HCT116 (cell line): Measurements from ENCODE around the gene MRPL47. TPM values are rescaled to one million over a fixed set of nuclear protein-coding genes. Genes with fewer than 3 reads are reported as not detected.

Experiments used
- ATAC-seq: fragments of 200-7000 bp; cut with Tn5 transposase; 2 replicates; pipeline ENCODE4 v1.9.1; 2020; ENCODE audit warnings: mild to moderate bottlenecking, moderate library complexity
- BruUV-seq: library from RNA; stranded (reverse); fragments of 400-500 nt; replicated peaks from 2 replicates; lab custom pipeline; 2021; lab: Mats Ljungman, UMichigan
- CTCF ChIA-PET: fragments of 300-600 bp; sonication (Branson Sonifier 250); formaldehyde crosslinking; loops from one replicate; lab custom pipeline; 2021; ENCODE audit warnings: antibody characterized with exemption; lab: Charles Lee
- POLR2A ChIA-PET: fragments of 300-600, 350-600 bp; sonication (Branson Sonifier 250); formaldehyde crosslinking; loops from one replicate; lab custom pipeline; 2021; ENCODE audit warnings: antibody characterized with exemption; lab: Charles Lee
- RAD21 ChIA-PET, 2 experiments: fragments of 300-600 bp; sonication (Branson Sonifier 250); formaldehyde crosslinking; loops; one replicate each; lab custom pipeline; 2023; ENCODE audit warnings: low total read pairs in 2 of 2; ENCODE audit not compliant: uncharacterized antibody in 2 of 2, unreplicated experiment in 2 of 2, low non-redundant PET in 1 of 2; lab: Charles Lee
- DNase-seq: peaks from one replicate; pipeline ENCODE4 v3.0.0-alpha.2; 2010; ENCODE audit warnings: low read depth, low spot score
- H2AFZ ChIP-seq: fragments of 200-600 bp; shearing (Covaris generic), sonication (generic); 2 replicates; pipeline ENCODE4 v1.6.1; 2017; ENCODE audit warnings: low read depth, mixed run types, mixed read lengths, antibody characterized with exemption, low read length; ENCODE audit not compliant: poor library complexity, severe bottlenecking
- H3K27ac ChIP-seq: 2 replicates; pipeline ENCODE4 v1.5.1; 2012; ENCODE audit warnings: low read depth, low read length
- H3K27me3 ChIP-seq: fragments of 200-600 bp; sonication (generic); 2 replicates; pipeline ENCODE4 v1.6.1; 2016; ENCODE audit warnings: mixed run types, low read length, mixed read lengths; ENCODE audit not compliant: insufficient read depth
- H3K36me3 ChIP-seq, 2 experiments: fragments of 200-500 bp in 1 of 2; fragments of 200-600 bp in 1 of 2; sonication (Bioruptor generic) in 1 of 2; sonication (generic) in 1 of 2; 2 replicates each; pipeline versions ENCODE4 v1.5.1 to v1.6.1; 2014 to 2016; ENCODE audit warnings: low read length in 2 of 2, inconsistent platforms in 1 of 2, mixed read lengths in 1 of 2, mixed run types in 1 of 2; ENCODE audit not compliant: insufficient read depth in 2 of 2, control insufficient read depth in 1 of 2
- H3K4me1 ChIP-seq, 2 experiments: fragments of 200-600 bp in 1 of 2; sonication (generic) in 1 of 2; 2 replicates each; pipeline versions ENCODE4 v1.5.1 to v1.6.1; 2012 to 2017; ENCODE audit warnings: low read length in 2 of 2, inconsistent platforms in 1 of 2, mild to moderate bottlenecking in 1 of 2, mixed read lengths in 1 of 2, mixed run types in 1 of 2, moderate library complexity in 1 of 2; ENCODE audit not compliant: insufficient read depth in 2 of 2, control insufficient read depth in 1 of 2
- H3K4me2 ChIP-seq: fragments of 200-600 bp; sonication (generic); 2 replicates; pipeline ENCODE4 v1.6.1; 2017; ENCODE audit warnings: mixed run types, low read length, mixed read lengths
- H3K4me3 ChIP-seq, 2 experiments: fragments of 200-600 bp in 1 of 2; sonication (generic) in 1 of 2; replicated peaks in 1 of 2; 2 replicates each; pipeline ENCODE4 v1.5.1; 2011 to 2016; ENCODE audit warnings: low read length in 2 of 2, control low read depth in 1 of 2, low read depth in 1 of 2, mild to moderate bottlenecking in 1 of 2, mixed read lengths in 1 of 2, mixed run types in 1 of 2
- H3K79me2 ChIP-seq: fragments of 200-600 bp; sonication (generic); 2 replicates; pipeline ENCODE4 v1.6.1; 2017; ENCODE audit warnings: mild to moderate bottlenecking, mixed run types, low read length, moderate library complexity, mixed read lengths; ENCODE audit not compliant: insufficient read depth
- H3K9ac ChIP-seq: fragments of 200-600 bp; sonication (generic); 2 replicates; pipeline ENCODE4 v1.6.1; 2016; ENCODE audit warnings: low read length, mixed read lengths
- H3K9me2 ChIP-seq: fragments of 200-600 bp; sonication (generic), shearing (Covaris generic); 2 replicates; pipeline ENCODE4 v1.6.1; 2017; ENCODE audit warnings: mixed run types, mild to moderate bottlenecking, moderate library complexity; ENCODE audit not compliant: insufficient read depth
- H3K9me3 ChIP-seq, 2 experiments: fragments of 200-500 bp in 1 of 2; fragments of 200-600 bp in 1 of 2; sonication (Bioruptor generic) in 1 of 2; sonication (generic) in 1 of 2; 2 replicates each; pipeline ENCODE4 v1.6.1; 2014 to 2017; ENCODE audit warnings: low read length in 2 of 2, mixed read lengths in 2 of 2, inconsistent platforms in 1 of 2, low read depth in 1 of 2, mild to moderate bottlenecking in 1 of 2, mixed run types in 1 of 2, moderate library complexity in 1 of 2; ENCODE audit not compliant: control insufficient read depth in 1 of 2, insufficient read depth in 1 of 2
- H4K20me1 ChIP-seq: fragments of 200-600 bp; sonication (generic), shearing (Covaris generic); 2 replicates; pipeline ENCODE4 v1.6.1; 2017; ENCODE audit warnings: mixed run types, mild to moderate bottlenecking, moderate library complexity; ENCODE audit not compliant: insufficient read depth
- ATF3 ChIP-seq: IDR thresholded peaks from 2 replicates; pipeline ENCODE4 v1.6.1; 2012
- CBX3 ChIP-seq: IDR thresholded peaks from 2 replicates; pipeline ENCODE4 v1.6.1; 2012; ENCODE audit warnings: low read depth
- CEBPB ChIP-seq: IDR thresholded peaks from 2 replicates; pipeline ENCODE4 v1.6.1; 2012; ENCODE audit warnings: low read depth
- CTCF ChIP-seq, 3 experiments: fragments of 200-600 bp in 1 of 3; sonication (generic) in 1 of 3; IDR thresholded peaks in 2 of 3; conservative IDR thresholded peaks in 1 of 3; 2 replicates each; pipeline ENCODE4 v1.5.1; 2012 to 2017; ENCODE audit warnings: low read depth in 2 of 3, low read length in 2 of 3, antibody characterized with exemption in 1 of 3, borderline replicate concordance in 1 of 3, control low read depth in 1 of 3, mild to moderate bottlenecking in 1 of 3, mixed read lengths in 1 of 3, mixed run types in 1 of 3, moderate library complexity in 1 of 3; ENCODE audit not compliant: insufficient read depth in 1 of 3
- EGR1 ChIP-seq: IDR thresholded peaks from 2 replicates; pipeline ENCODE4 v1.6.1; 2012; ENCODE audit warnings: low read depth
- MAX ChIP-seq: IDR thresholded peaks from 2 replicates; pipeline ENCODE4 v1.6.1; 2012
- POLR2A ChIP-seq: IDR thresholded peaks from 2 replicates; pipeline ENCODE4 v1.7.0; 2011; ENCODE audit warnings: borderline replicate concordance; ENCODE audit not compliant: insufficient read depth, insufficient read length; ENCODE audit errors: extremely low read depth
- POLR2AphosphoS5 ChIP-seq: IDR thresholded peaks from 2 replicates; pipeline ENCODE4 v1.6.1; 2011; ENCODE audit warnings: mild to moderate bottlenecking, low read depth, low read length, moderate library complexity
- REST ChIP-seq: IDR thresholded peaks from 2 replicates; pipeline ENCODE4 v1.6.1; 2012; ENCODE audit warnings: low read depth
- SIN3A ChIP-seq: IDR thresholded peaks from 2 replicates; pipeline ENCODE4 v1.6.1; 2012; ENCODE audit warnings: low read depth
- SP1 ChIP-seq: IDR thresholded peaks from 2 replicates; pipeline ENCODE4 v1.6.1; 2012; ENCODE audit warnings: low read depth
- YY1 ChIP-seq: IDR thresholded peaks from 2 replicates; pipeline ENCODE4 v1.6.1; 2011; ENCODE audit warnings: low read length, low read depth, moderate library complexity, mild to moderate bottlenecking; ENCODE audit not compliant: insufficient replicate concordance; ENCODE audit errors: extremely low read depth
- ZFX ChIP-seq: fragments of 450-650 bp; IDR thresholded peaks from 2 replicates; pipeline ENCODE4 v1.6.1; 2017
- ZNF274 ChIP-seq: fragments of 200-500 bp; sonication (Bioruptor generic); IDR thresholded peaks from 2 replicates; pipeline ENCODE4 v1.6.1; 2014; ENCODE audit warnings: mild to moderate bottlenecking, low read depth, low read length, inconsistent platforms
- intact Hi-C: fragments of 100-400 bp; cut with micrococcal nuclease; formaldehyde crosslinking; loops from 2 replicates; pipeline ENCODE4 v1.10.0; 2022
- total RNA-seq: library from RNA; stranded (reverse); gene quantifications from one replicate; pipeline ENCODE4 v1.2.1, GENCODE V29; 2021; ENCODE audit not compliant: unreplicated experiment

Gene MRPL47
- total RNA-seq, 1 experiment from 2014 or later = 52.3 TPM

- no peak for TF ChIP-seq SP1
- no peak for TF ChIP-seq ZNF274
These were observed 41.1 kb downstream of the MRPL47 start (continued) for GRCh38 chr3:179563271-179563783.

GRCh38 chr3:179562591-179563270 is 41.7 kb downstream of the MRPL47 start, which contains the start of gene ACTL6A:
Gene ACTL6A, plus strand, starts transcription at chr3:179562926. Its CDS starts 167 bp downstream, at chr3:179563093.
- no peaks in the 10 kb centered on the region for H3K27me3 ChIP-seq
- H3K36me3 ChIP-seq = no peaks in the 10 kb centered on the region
- BruUV-seq = no TSS peak
- RAD21 ChIA-PET = no interaction called here
- H3K9me3 ChIP-seq = no peaks in the 10 kb centered on the region
- H3K4me2 ChIP-seq = peak within 1 kb of the TSS; percentile 90
- ATAC-seq = peak; percentile 93
- H3K9ac ChIP-seq = peak within 1 kb of the TSS; percentile 91
- intact Hi-C loops = loop anchor here (2.0 kb wide), 2 partner anchors 548 to 1040 kb away; partner anchors contain the start of gene TTC14
- POLR2A ChIA-PET = interaction anchor here (0.8 to 1.2 kb wide), 2 partner anchors 240 to 241 kb away, joined by 3 to 4 read pairs; partner anchors contain the start of gene ZNF639
- peak within 1 kb of the TSS; percentile 81 for H3K27ac ChIP-seq
- peaks cover 2 to 16% of the 10 kb centered on the region in 2 experiments; a peak in 1 of 4 replicates for H3K4me1 ChIP-seq
- peak within 1 kb of the TSS; percentile 97 for H2AFZ ChIP-seq
- 0 out of 2 replicates have a peak, but pooled peaks cover 3% of the 10 kb centered on the region for H4K20me1 ChIP-seq
- peak; percentile 99 for DNase-seq
- peak; percentile 82 for TF ChIP-seq POLR2A
- peak; percentile 92 for TF ChIP-seq EGR1
- no peak for TF ChIP-seq CTCF (IDR thresholded peaks at IDR 0.05 in 2 of 3, conservative IDR thresholded peaks at IDR 0.05 in 1 of 3; ENCODE audit: borderline replicate concordance in 1 of 3, insufficient read depth in 1 of 3, low read depth in 2 of 3, low read length in 2 of 3)
- no peak for TF ChIP-seq CEBPB
- TF ChIP-seq CBX3 = no peak
- peak; percentile 15; the same call in 1 of the 2 replicates for TF ChIP-seq ZFX
- peak; percentile 74 for TF ChIP-seq SIN3A
- peak; percentile 50 for TF ChIP-seq YY1
- TF ChIP-seq REST = no peak
- TF ChIP-seq SP1 = peak; percentile 99
- no peak for TF ChIP-seq ATF3
- TF ChIP-seq POLR2AphosphoS5 = peak; percentile 79
- TF ChIP-seq MAX = peak; percentile 58
- H3K79me2 ChIP-seq = peaks cover 43% of the 10 kb centered on the region
- CTCF ChIA-PET = interaction anchor here (1.2 to 1.3 kb wide), 2 partner anchors 115 to 241 kb away, joined by 5 to 12 read pairs; no protein-coding TSS in a partner anchor
- no peaks in the 10 kb centered on the region for H3K9me2 ChIP-seq
- H3K4me3 ChIP-seq = peak within 1 kb of the TSS; percentile 80 to 84
